Smooth muscle cell (in vitro differentiated cells): Measurements from ENCODE around the gene KCNJ15. TPM values are rescaled to one million over a fixed set of nuclear protein-coding genes. Genes with fewer than 3 reads are reported as not detected.

ENCODE experiments used
- DNase-seq: peaks from one replicate; lab custom pipeline; 2025; ENCODE audit not compliant: unreplicated experiment; lab: John Stamatoyannopoulos, UW
- H2AFZ ChIP-seq: fragments of 200-600 bp; sonication (generic); 2 replicates; pipeline ENCODE4 v1.6.0; 2016; ENCODE audit warnings: antibody characterized with exemption, low read depth, mild to moderate bottlenecking
- H3F3A ChIP-seq: fragments of 200-600 bp; sonication (generic); 2 replicates; pipeline ENCODE4 v1.6.0; 2017; ENCODE audit warnings: antibody characterized with exemption, low read depth
- H3K27ac ChIP-seq: fragments of 200-600 bp; sonication (generic); 2 replicates; pipeline ENCODE4 v1.5.1; 2016; ENCODE audit warnings: low read depth, mild to moderate bottlenecking
- H3K27me3 ChIP-seq: fragments of 200-600 bp; sonication (generic); 2 replicates; pipeline ENCODE4 v1.6.1; 2016; ENCODE audit warnings: low read depth, mild to moderate bottlenecking
- H3K36me3 ChIP-seq: fragments of 200-600 bp; sonication (generic); 2 replicates; pipeline ENCODE4 v1.5.1; 2016; ENCODE audit warnings: low read depth
- H3K4me1 ChIP-seq: fragments of 200-600 bp; sonication (generic); 2 replicates; pipeline ENCODE4 v1.5.1; 2016; ENCODE audit warnings: low read depth
- H3K4me2 ChIP-seq: fragments of 200-600 bp; sonication (generic); 2 replicates; pipeline ENCODE4 v1.6.0; 2016; ENCODE audit warnings: mild to moderate bottlenecking
- H3K4me3 ChIP-seq: fragments of 200-600 bp; sonication (generic); 2 replicates; pipeline ENCODE4 v1.5.1; 2016; ENCODE audit warnings: mild to moderate bottlenecking
- H3K79me2 ChIP-seq: fragments of 200-600 bp; sonication (generic); 2 replicates; pipeline ENCODE4 v1.6.0; 2016; ENCODE audit warnings: low read depth, mild to moderate bottlenecking
- H3K9ac ChIP-seq: fragments of 200-600 bp; sonication (generic); 2 replicates; pipeline ENCODE4 v1.6.0; 2016; ENCODE audit warnings: low read depth
- H3K9me3 ChIP-seq: fragments of 200-600 bp; sonication (generic); replicated peaks from 2 replicates; pipeline ENCODE4 v1.5.1; 2016; ENCODE audit warnings: low read depth
- H4K20me1 ChIP-seq: fragments of 200-600 bp; sonication (generic); 2 replicates; pipeline ENCODE4 v1.6.0; 2016; ENCODE audit warnings: low read depth
- WGBS: methylation state at CpG from one replicate; pipeline ENCODE4 v1.1.7; 2016; ENCODE audit warnings: low lambda C conversion rate; 5-methylcytosine and 5-hydroxymethylcytosine counted together
- polyA plus RNA-seq: library from polyadenylated mRNA; unstranded; fragments of >200 nt; fragmentation: Nextera tagmentation; extraction: Ambion mirVana; gene quantifications from 2 replicates; pipeline ENCODE4 v1.2.1, GENCODE V29; 2016
- total RNA-seq: library from RNA; depleted of rRNA; stranded (reverse); fragments of >200 nt; gene quantifications from 2 replicates; pipeline ENCODE4 v1.2.3, GENCODE V29; 2014
- TF ChIP-seq, protein P1 (sequence below): fragments of 200-600 bp; sonication (generic); IDR thresholded peaks from 2 replicates; pipeline ENCODE4 v1.5.1; 2017; ENCODE audit warnings: borderline replicate concordance, mild to moderate bottlenecking, antibody characterized with exemption; ENCODE audit not compliant: insufficient read depth, poor library complexity, severe bottlenecking

Gene KCNJ15
- total and polyA plus RNA-seq, 2 experiments from 2014 or later = 4.2 to 21.9 TPM

- H3K36me3 ChIP-seq = no peaks in the 10 kb centered on the region
- H3K4me2 ChIP-seq = no peak overlapping the region
- H3F3A ChIP-seq = peaks cover 16% of the 10 kb centered on the region
- no peak overlapping the region for H3K4me3 ChIP-seq
- H3K9me3 ChIP-seq = no peaks in the 10 kb centered on the region
- H3K27ac ChIP-seq = peak overlapping the region; percentile 35
- no peak for DNase-seq
- H3K79me2 ChIP-seq = no peaks in the 10 kb centered on the region
- H4K20me1 ChIP-seq = no peaks in the 10 kb centered on the region
- 75% methylated on average over 7 of the region's 7 CpGs for WGBS
- no peaks in the 10 kb centered on the region for H3K27me3 ChIP-seq
- H3K4me1 ChIP-seq = peaks cover 7% of the 10 kb centered on the region
- TF ChIP-seq, protein P1, sequence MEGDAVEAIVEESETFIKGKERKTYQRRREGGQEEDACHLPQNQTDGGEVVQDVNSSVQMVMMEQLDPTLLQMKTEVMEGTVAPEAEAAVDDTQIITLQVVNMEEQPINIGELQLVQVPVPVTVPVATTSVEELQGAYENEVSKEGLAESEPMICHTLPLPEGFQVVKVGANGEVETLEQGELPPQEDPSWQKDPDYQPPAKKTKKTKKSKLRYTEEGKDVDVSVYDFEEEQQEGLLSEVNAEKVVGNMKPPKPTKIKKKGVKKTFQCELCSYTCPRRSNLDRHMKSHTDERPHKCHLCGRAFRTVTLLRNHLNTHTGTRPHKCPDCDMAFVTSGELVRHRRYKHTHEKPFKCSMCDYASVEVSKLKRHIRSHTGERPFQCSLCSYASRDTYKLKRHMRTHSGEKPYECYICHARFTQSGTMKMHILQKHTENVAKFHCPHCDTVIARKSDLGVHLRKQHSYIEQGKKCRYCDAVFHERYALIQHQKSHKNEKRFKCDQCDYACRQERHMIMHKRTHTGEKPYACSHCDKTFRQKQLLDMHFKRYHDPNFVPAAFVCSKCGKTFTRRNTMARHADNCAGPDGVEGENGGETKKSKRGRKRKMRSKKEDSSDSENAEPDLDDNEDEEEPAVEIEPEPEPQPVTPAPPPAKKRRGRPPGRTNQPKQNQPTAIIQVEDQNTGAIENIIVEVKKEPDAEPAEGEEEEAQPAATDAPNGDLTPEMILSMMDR = no peak
- H3K9ac ChIP-seq = no peak overlapping the region
- no peak overlapping the region for H2AFZ ChIP-seq
These were observed 63.0 kb downstream of the KCNJ15 start for GRCh38 chr21:38319781-38320180.

GRCh38 chr21:38321568-38321967 lies 64.8 kb downstream of the KCNJ15 start:
- TF ChIP-seq, protein P1 = no peak
- Histone ChIP-seq H3K36me3 (no peaks in the 10 kb centered on the region), H4K20me1 (no peaks in the 10 kb centered on the region), H3K79me2 (no peaks in the 10 kb centered on the region), H3F3A (peaks cover 16% of the 10 kb centered on the region), H2AFZ (no peak overlapping the region), H3K9me3 (no peaks in the 10 kb centered on the region), H3K27me3 (no peaks in the 10 kb centered on the region), H3K4me3 (no peak overlapping the region), H3K4me2 (no peak overlapping the region), H3K9ac (no peak overlapping the region), H3K27ac (no peak overlapping the region), H3K4me1 (peaks cover 7% of the 10 kb centered on the region)
- no peak for DNase-seq
- WGBS = 90% methylated on average over 6 of the region's 6 CpGs

DNA sequence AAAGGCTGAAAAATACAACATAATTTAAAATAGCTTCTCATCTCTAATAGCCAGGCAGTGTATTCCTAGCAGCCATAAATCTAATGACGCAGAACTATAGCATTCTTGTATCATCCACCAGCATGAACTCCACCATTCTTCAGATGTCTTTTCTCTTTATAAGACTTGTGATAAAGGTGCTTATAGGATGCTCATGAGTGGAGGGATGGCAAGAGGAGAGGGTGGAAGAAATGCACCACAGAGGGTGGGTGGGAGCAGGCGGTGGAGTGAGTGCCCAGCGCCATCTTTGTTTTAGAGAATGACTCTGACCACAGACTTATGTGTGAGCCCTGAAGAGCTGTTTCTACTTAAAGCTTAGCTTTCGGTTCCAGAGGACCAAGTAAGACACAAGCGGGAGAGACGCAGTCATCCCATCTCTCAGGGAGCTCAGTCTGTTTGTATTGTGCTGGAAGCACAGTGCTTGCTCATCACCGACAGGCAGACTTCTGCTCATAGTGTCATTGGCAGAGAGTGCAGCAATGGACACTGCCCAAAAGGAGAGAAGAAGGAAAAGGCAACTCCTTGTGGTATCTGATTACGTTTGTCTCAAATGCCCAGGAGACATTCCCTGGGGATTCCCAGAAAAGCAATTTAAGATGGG lies 65.6 kb downstream of the KCNJ15 start:
- no peak for DNase-seq
- Histone ChIP-seq H3K9ac (no peak overlapping the region), H3K9me3 (no peaks in the 10 kb centered on the region), H3F3A (peaks cover 16% of the 10 kb centered on the region), H4K20me1 (no peaks in the 10 kb centered on the region), H3K4me3 (no peak overlapping the region), H3K27ac (peak overlapping the region; percentile 93), H3K4me2 (peak overlapping the region; percentile 11), H3K4me1 (peaks cover 7% of the 10 kb centered on the region), H3K27me3 (no peaks in the 10 kb centered on the region), H3K36me3 (no peaks in the 10 kb centered on the region), H2AFZ (no peak overlapping the region), H3K79me2 (no peaks in the 10 kb centered on the region)
- 70% methylated on average over 8 of the region's 8 CpGs for WGBS
- TF ChIP-seq, protein P1 = no peak
